IMR-90 (cell line): ENCODE data around the gene GAREM1. TPM values are rescaled to one million over a fixed set of nuclear protein-coding genes. Genes with fewer than 3 reads are reported as not detected.

Source experiments
- ATAC-seq: fragments of 200-7000 bp; cut with Tn5 transposase; 2 replicates; pipeline ENCODE4 v1.9.1; 2020; ENCODE audit warnings: low read depth, mild to moderate bottlenecking, moderate library complexity
- BruUV-seq: library from RNA; stranded (reverse); fragments of 400-500 nt; replicated peaks from 2 replicates; lab custom pipeline; 2021; lab: Mats Ljungman, UMichigan
- CTCF ChIA-PET: fragments of 300-600 bp; formaldehyde crosslinking; extraction: SDS; loops from one replicate; lab custom pipeline; 2021; ENCODE audit warnings: antibody characterized with exemption; lab: Yijun Ruan, JAX
- POLR2A ChIA-PET: fragments of 300-600 bp; sonication (Branson Sonifier 250); formaldehyde crosslinking; loops from one replicate; lab custom pipeline; 2022; ENCODE audit warnings: antibody characterized with exemption; ENCODE audit not compliant: unreplicated experiment; lab: Charles Lee
- DNase-seq: peaks from one replicate; pipeline ENCODE4 v3.0.0; 2013
- H2AFZ ChIP-seq: replicated peaks from 2 replicates; pipeline ENCODE3; 2013; ENCODE audit warnings: low read length, mild to moderate bottlenecking; ENCODE audit not compliant: poor library complexity
- H2AK5ac ChIP-seq: 2 replicates; pipeline ENCODE4 v1.6.1; 2013; ENCODE audit warnings: low read depth, low read length, inconsistent platforms
- H2AK9ac ChIP-seq: replicated peaks from 2 replicates; pipeline ENCODE3; 2013; ENCODE audit warnings: mild to moderate bottlenecking, low read depth, low read length, moderate library complexity; ENCODE audit not compliant: poor library complexity
- H2BK120ac ChIP-seq: 2 replicates; pipeline ENCODE4 v1.6.1; 2013; ENCODE audit warnings: low read depth, low read length, inconsistent platforms
- H2BK15ac ChIP-seq: 3 replicates; pipeline ENCODE4 v1.6.1; 2013; ENCODE audit warnings: low read depth, low read length, inconsistent platforms
- H2BK20ac ChIP-seq: 2 replicates; pipeline ENCODE4 v1.6.1; 2013; ENCODE audit warnings: low read depth, mild to moderate bottlenecking, inconsistent platforms, low read length, moderate library complexity
- H2BK5ac ChIP-seq: 2 replicates; pipeline ENCODE4 v1.6.1; 2013; ENCODE audit warnings: mild to moderate bottlenecking, low read depth, low read length, inconsistent platforms; ENCODE audit not compliant: poor library complexity, severe bottlenecking
- H3K14ac ChIP-seq: replicated peaks from 2 replicates; pipeline ENCODE4 v1.6.1; 2013; ENCODE audit warnings: low read depth, low read length, inconsistent platforms
- H3K18ac ChIP-seq: 2 replicates; pipeline ENCODE4 v1.6.1; 2013; ENCODE audit warnings: low read depth, low read length, control low read depth
- H3K23ac ChIP-seq: 2 replicates; pipeline ENCODE4 v1.6.1; 2013; ENCODE audit warnings: low read depth, low read length, inconsistent platforms
- H3K27ac ChIP-seq: 2 replicates; pipeline ENCODE4 v1.5.1; 2013; ENCODE audit warnings: mild to moderate bottlenecking, control low read depth, low read length; ENCODE audit not compliant: insufficient read depth
- H3K27me3 ChIP-seq: 2 replicates; pipeline ENCODE4 v1.6.1; 2013; ENCODE audit warnings: low read length; ENCODE audit not compliant: control insufficient read depth, insufficient read depth
- H3K36me3 ChIP-seq: 2 replicates; pipeline ENCODE4 v1.6.1; 2013; ENCODE audit warnings: low read length, mixed read lengths; ENCODE audit not compliant: control insufficient read depth, insufficient read depth
- H3K4ac ChIP-seq: 2 replicates; pipeline ENCODE4 v1.6.1; 2013; ENCODE audit warnings: low read depth, low read length, inconsistent platforms
- H3K4me1 ChIP-seq: 2 replicates; pipeline ENCODE4 v1.6.1; 2013; ENCODE audit warnings: low read length, mixed read lengths; ENCODE audit not compliant: control insufficient read depth, insufficient read depth
- H3K4me2 ChIP-seq: 2 replicates; pipeline ENCODE4 v1.6.1; 2013; ENCODE audit warnings: low read depth, mild to moderate bottlenecking, control low read depth, low read length, moderate library complexity
- H3K4me3 ChIP-seq: 2 replicates; pipeline ENCODE4 v1.5.1; 2013; ENCODE audit warnings: low read depth, mild to moderate bottlenecking, control low read depth, low read length, moderate library complexity; ENCODE audit not compliant: insufficient read depth
- H3K56ac ChIP-seq: 2 replicates; pipeline ENCODE4 v1.6.1; 2013; ENCODE audit warnings: low read length, inconsistent platforms; ENCODE audit not compliant: insufficient read depth; ENCODE audit errors: extremely low read depth
- H3K79me1 ChIP-seq, 2 experiments: 2 replicates each; pipeline ENCODE4 v1.6.1; 2013; ENCODE audit warnings: low read length in 2 of 2, inconsistent platforms in 1 of 2, low read depth in 1 of 2
- H3K9ac ChIP-seq: 2 replicates; pipeline ENCODE4 v1.6.1; 2013; ENCODE audit warnings: low read depth, low read length, control low read depth
- H3K9me1 ChIP-seq: 2 replicates; pipeline ENCODE4 v1.6.1; 2013; ENCODE audit warnings: low read length, inconsistent platforms; ENCODE audit not compliant: insufficient read depth
- H3K9me3 ChIP-seq: 2 replicates; pipeline ENCODE4 v1.6.1; 2013; ENCODE audit warnings: low read length; ENCODE audit not compliant: control insufficient read depth, insufficient read depth
- H4K20me1 ChIP-seq: 2 replicates; pipeline ENCODE4 v1.6.1; 2013; ENCODE audit warnings: low read length, inconsistent platforms; ENCODE audit not compliant: insufficient read depth
- H4K5ac ChIP-seq: 2 replicates; pipeline ENCODE4 v1.6.1; 2013; ENCODE audit warnings: mild to moderate bottlenecking, low read depth, low read length, control low read depth
- H4K8ac ChIP-seq, 2 experiments: 2 replicates each; pipeline ENCODE4 v1.6.1; 2013; ENCODE audit warnings: low read depth in 2 of 2, low read length in 2 of 2, control low read depth in 1 of 2, inconsistent platforms in 1 of 2
- H4K91ac ChIP-seq: 2 replicates; pipeline ENCODE4 v1.6.1; 2013; ENCODE audit warnings: low read depth, low read length, inconsistent platforms; ENCODE audit not compliant: insufficient read depth
- BHLHE40 ChIP-seq: fragments of 150-350 bp; IDR thresholded peaks from 2 replicates; pipeline ENCODE4 v1.6.1; 2016; ENCODE audit warnings: mild to moderate bottlenecking, low read depth, low read length
- CEBPB ChIP-seq: IDR thresholded peaks from 2 replicates; pipeline ENCODE4 v1.6.1; 2012; ENCODE audit warnings: low read depth, low read length, improper control_type of control experiment
- CHD1 ChIP-seq: IDR thresholded peaks from 2 replicates; pipeline ENCODE4 v1.6.1; 2012; ENCODE audit warnings: low read depth, low read length, improper control_type of control experiment
- CTCF ChIP-seq: conservative IDR thresholded peaks from 2 replicates; pipeline ENCODE4 v1.5.1; 2012; ENCODE audit warnings: mild to moderate bottlenecking, low read depth, low read length, improper control_type of control experiment
- ELK1 ChIP-seq: fragments of 150-350 bp; IDR thresholded peaks from 2 replicates; pipeline ENCODE4 v1.6.1; 2016; ENCODE audit warnings: low read depth, mild to moderate bottlenecking, low read length, moderate library complexity, borderline replicate concordance
- FOS ChIP-seq: fragments of 150-350 bp; IDR thresholded peaks from 2 replicates; pipeline ENCODE4 v1.6.1; 2016; ENCODE audit warnings: low read depth, low read length
- MAFK ChIP-seq: IDR thresholded peaks from 2 replicates; pipeline ENCODE4 v1.6.1; 2012; ENCODE audit warnings: low read depth, low read length, improper control_type of control experiment
- MAZ ChIP-seq: IDR thresholded peaks from 2 replicates; pipeline ENCODE4 v1.6.1; 2012; ENCODE audit warnings: low read depth, mild to moderate bottlenecking, low read length, improper control_type of control experiment, moderate library complexity, borderline replicate concordance
- MXI1 ChIP-seq: IDR thresholded peaks from 2 replicates; pipeline ENCODE4 v1.6.1; 2012; ENCODE audit warnings: low read depth, mild to moderate bottlenecking, low read length, moderate library complexity, borderline replicate concordance
- NFE2L2 ChIP-seq: fragments of 150-350 bp; IDR thresholded peaks from 2 replicates; pipeline ENCODE4 v1.6.1; 2016; ENCODE audit warnings: low read depth, mild to moderate bottlenecking, low read length
- POLR2A ChIP-seq: IDR thresholded peaks from 2 replicates; pipeline ENCODE4 v1.6.1; 2012; ENCODE audit warnings: mild to moderate bottlenecking, low read depth, low read length
- RAD21 ChIP-seq: IDR thresholded peaks from 2 replicates; pipeline ENCODE4 v1.6.1; 2012; ENCODE audit warnings: low read length, improper control_type of control experiment
- RCOR1 ChIP-seq: IDR thresholded peaks from 2 replicates; pipeline ENCODE4 v1.6.1; 2012; ENCODE audit warnings: mild to moderate bottlenecking, low read length, improper control_type of control experiment; ENCODE audit not compliant: insufficient replicate concordance
- RFX5 ChIP-seq: IDR thresholded peaks from 2 replicates; pipeline ENCODE4 v1.8.0; 2012; ENCODE audit warnings: low read depth, mild to moderate bottlenecking, low read length, moderate library complexity
- SMC3 ChIP-seq: fragments of 150-350 bp; IDR thresholded peaks from 2 replicates; pipeline ENCODE4 v1.6.1; 2016; ENCODE audit warnings: low read depth, mild to moderate bottlenecking, antibody characterized with exemption, low read length, moderate library complexity
- USF2 ChIP-seq: fragments of 150-350 bp; IDR thresholded peaks from 2 replicates; pipeline ENCODE4 v1.6.1; 2017; ENCODE audit warnings: mild to moderate bottlenecking, antibody characterized with exemption, low read length, low read depth
- WGBS, 2 experiments: methylation state at CpG; one replicate each; pipeline versions ENCODE4 v1.1.5 to v1.1.7; 2013; ENCODE audit warnings: missing lambda C conversion rate in 2 of 2; ENCODE audit not compliant: insufficient read length in 1 of 2; ENCODE audit errors: extremely low coverage in 2 of 2; 5-methylcytosine and 5-hydroxymethylcytosine counted together
- dilution Hi-C: fragments of 300-500 bp; cut with HindIII; formaldehyde crosslinking; loops from one replicate; pipeline ENCODE4 v1.14.3; 2018; ENCODE audit warnings: low sequenced_read_pairs; ENCODE audit not compliant: unreplicated experiment
- in situ Hi-C: fragments of 300-500 bp; cut with MboI; formaldehyde crosslinking; loops from 3 replicates; pipeline ENCODE4 v1.14.3; 2019; ENCODE audit warnings: low sequenced_read_pairs, inconsistent platforms, mixed read lengths
- intact Hi-C: fragments of 100-400 bp; cut with micrococcal nuclease; formaldehyde crosslinking; loops from 2 replicates; pipeline ENCODE4 v1.10.0; 2022
- polyA plus RNA-seq, 3 experiments: library from polyadenylated mRNA; depleted of rRNA; stranded (reverse); fragments of >200 nt; gene quantifications; 2 replicates each; pipeline ENCODE4 v1.2.3, GENCODE V29; 2012; ENCODE audit warnings: low replicate concordance in 1 of 3
- total RNA-seq: library from RNA; depleted of rRNA; stranded (reverse); fragments of >200 nt; gene quantifications from 2 replicates; pipeline ENCODE4 v1.2.3, GENCODE V29; 2012

Gene GAREM1
- total and polyA plus RNA-seq, 2 of the 4 experiments (the other 2 are of a cell fraction) = 1.4 to 2.3 TPM

DNA sequence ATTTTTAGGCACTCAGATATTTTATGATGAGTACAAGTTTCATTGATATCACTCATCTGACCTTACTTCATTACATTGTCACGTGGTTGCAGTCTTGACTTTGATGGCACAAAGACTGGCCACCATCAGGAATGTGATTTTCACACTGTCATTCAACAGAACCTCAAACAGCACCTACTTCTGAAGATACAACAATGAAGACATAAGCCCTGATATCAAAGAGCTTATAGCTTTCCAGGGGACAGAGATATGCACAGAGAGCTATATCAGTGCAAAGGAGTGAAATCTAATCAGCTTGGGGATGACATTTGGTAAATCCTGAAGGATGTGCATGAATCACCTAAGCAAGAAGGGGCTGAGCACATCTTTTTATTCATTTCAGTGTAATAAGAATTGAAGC is 208.6 kb downstream of the GAREM1 start:
- Histone ChIP-seq H2AK9ac (no peak overlapping the region), H3K14ac (no peak overlapping the region), H2BK120ac (no peak overlapping the region), H3K27me3 (peaks cover under 1% of the 10 kb centered on the region), H4K5ac (no peak overlapping the region), H2BK20ac (no peak overlapping the region), H3K4me3 (no peak overlapping the region), H2BK5ac (no peak overlapping the region), H3K9me1 (no peaks in the 10 kb centered on the region), H3K9ac (no peak overlapping the region), H4K20me1 (no peaks in the 10 kb centered on the region), H4K8ac (no peak overlapping the region), H3K27ac (no peak overlapping the region), H4K91ac (no peak overlapping the region), H3K4me1 (peaks cover 2% of the 10 kb centered on the region; the same call in 1 of the 2 replicates), H3K36me3 (no peaks in the 10 kb centered on the region), H2BK15ac (no peak overlapping the region), H3K79me1 (no peaks in the 10 kb centered on the region), H3K56ac (no peak overlapping the region), H3K18ac (no peak overlapping the region), H3K23ac (no peak overlapping the region), H3K4ac (no peak overlapping the region), H3K9me3 (no peaks in the 10 kb centered on the region), H3K4me2 (no peak overlapping the region), H2AFZ (no peak overlapping the region), H2AK5ac (no peak overlapping the region)
- BruUV-seq = no TSS peak
- POLR2A ChIA-PET = no interaction called here
- intact Hi-C loops = no loop called here
- CTCF ChIA-PET = no interaction called here
- TF ChIP-seq BHLHE40 (no peak), USF2 (no peak), SMC3 (no peak), MAZ (no peak), ELK1 (no peak), CHD1 (no peak), POLR2A (no peak), MAFK (no peak), CEBPB (no peak), RAD21 (no peak), RCOR1 (no peak), FOS (no peak), CTCF (no peak), NFE2L2 (no peak), MXI1 (no peak), RFX5 (no peak)
- dilution Hi-C loops = no loop called here
- WGBS, 2 experiments = 60% methylated on average over 1 of the region's 1 CpG; no CpG with 5 or more reads in 1 of the 2 experiments
- ATAC-seq = no peak
- no peak for DNase-seq
- in situ Hi-C loops = no loop called here
